OCI-LY3 (cell line): Measurements from ENCODE around the gene IRX3.

Source experiments
- H2AFZ ChIP-seq: fragments of 200-600, 300-600 bp; shearing (Covaris generic); 2 replicates; pipeline ENCODE4 v1.6.0; 2014; ENCODE audit warnings: antibody characterized with exemption, low read depth, low read length
- H3K27ac ChIP-seq: fragments of 200-600, 300-600 bp; sonication (generic); 2 replicates; pipeline ENCODE4 v1.5.1; 2014; ENCODE audit warnings: mild to moderate bottlenecking, low read length, moderate library complexity, mixed read lengths
- H3K27me3 ChIP-seq: fragments of 200-600, 300-600 bp; sonication (generic); 2 replicates; pipeline ENCODE4 v1.6.1; 2014; ENCODE audit warnings: low read depth, low read length, mixed read lengths
- H3K36me3 ChIP-seq: fragments of 200-600, 300-600 bp; sonication (generic); replicated peaks from 2 replicates; pipeline ENCODE3; 2014; ENCODE audit warnings: low read depth, low read length, mixed read lengths
- H3K4me1 ChIP-seq: fragments of 300-600, 200-600 bp; sonication (generic); 2 replicates; pipeline ENCODE4 v1.6.1; 2014; ENCODE audit warnings: low read length, mixed read lengths
- H3K4me2 ChIP-seq: fragments of 200-600, 300-600 bp; sonication (generic); 2 replicates; pipeline ENCODE4 v1.6.1; 2014; ENCODE audit warnings: low read length, mixed read lengths
- H3K4me3 ChIP-seq: fragments of 300-600, 200-600 bp; sonication (generic); 2 replicates; pipeline ENCODE4 v1.5.1; 2014; ENCODE audit warnings: antibody characterized with exemption, mild to moderate bottlenecking, low read length, moderate library complexity
- H3K79me2 ChIP-seq: fragments of 300-600, 200-600 bp; shearing (Covaris generic); 2 replicates; pipeline ENCODE4 v1.6.1; 2014; ENCODE audit warnings: mild to moderate bottlenecking, low read length, mixed read lengths
- H3K9ac ChIP-seq: fragments of 300-600, 200-600 bp; shearing (Covaris generic); 2 replicates; pipeline ENCODE4 v1.6.0; 2014; ENCODE audit warnings: mild to moderate bottlenecking, low read length, moderate library complexity
- H3K9me3 ChIP-seq: fragments of 200-600, 300-600 bp; shearing (Covaris generic); 2 replicates; pipeline ENCODE4 v1.6.1; 2014; ENCODE audit warnings: low read length, mixed read lengths; ENCODE audit not compliant: insufficient read depth
- H4K20me1 ChIP-seq: fragments of 200-600, 300-600 bp; sonication (generic); 2 replicates; pipeline ENCODE4 v1.6.1; 2016; ENCODE audit warnings: low read length, mixed read lengths; ENCODE audit not compliant: insufficient read depth
- EZH2phosphoT487 ChIP-seq: fragments of 200-600 bp; shearing (Covaris generic); IDR thresholded peaks from 2 replicates; pipeline ENCODE4 v1.6.1; 2018; ENCODE audit warnings: antibody characterized with exemption, mixed run types, low read depth
- TF ChIP-seq, protein P1 (sequence below): fragments of 200-600, 300-600 bp; sonication (generic); IDR thresholded peaks from 2 replicates; pipeline ENCODE4 v1.5.1; 2014; ENCODE audit warnings: antibody characterized with exemption, low read length, low read depth

Gene IRX3

DNA sequence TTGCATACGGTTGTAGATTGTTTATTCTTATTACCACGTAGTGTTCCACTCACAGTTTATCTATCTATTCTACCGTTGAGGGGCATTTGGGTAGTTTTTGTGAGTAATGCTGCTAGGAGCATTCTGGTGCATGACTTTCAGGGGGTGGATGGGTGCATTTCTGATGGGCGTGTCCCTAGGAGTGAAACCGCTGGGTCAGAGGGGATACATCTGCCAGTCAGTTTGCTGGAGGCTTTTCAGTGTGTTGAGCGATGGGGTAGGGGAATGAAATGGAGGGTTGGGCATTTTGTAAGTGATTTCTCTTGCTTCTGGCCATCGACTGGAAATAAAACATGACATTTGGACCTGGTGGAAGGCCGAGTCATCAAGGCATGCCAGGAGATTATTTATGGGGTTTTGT is 17.0 kb upstream of the IRX3 start:
- Histone ChIP-seq H3K79me2 (no peaks in the 10 kb centered on the region), H3K27me3 (no peaks in the 10 kb centered on the region), H2AFZ (no peak overlapping the region), H3K4me3 (no peak overlapping the region), H3K4me2 (no peak overlapping the region), H3K4me1 (no peaks in the 10 kb centered on the region), H3K27ac (no peak overlapping the region), H3K36me3 (no peaks in the 10 kb centered on the region), H3K9ac (no peak overlapping the region), H3K9me3 (no peaks in the 10 kb centered on the region), H4K20me1 (no peaks in the 10 kb centered on the region)
- TF ChIP-seq, protein P1, sequence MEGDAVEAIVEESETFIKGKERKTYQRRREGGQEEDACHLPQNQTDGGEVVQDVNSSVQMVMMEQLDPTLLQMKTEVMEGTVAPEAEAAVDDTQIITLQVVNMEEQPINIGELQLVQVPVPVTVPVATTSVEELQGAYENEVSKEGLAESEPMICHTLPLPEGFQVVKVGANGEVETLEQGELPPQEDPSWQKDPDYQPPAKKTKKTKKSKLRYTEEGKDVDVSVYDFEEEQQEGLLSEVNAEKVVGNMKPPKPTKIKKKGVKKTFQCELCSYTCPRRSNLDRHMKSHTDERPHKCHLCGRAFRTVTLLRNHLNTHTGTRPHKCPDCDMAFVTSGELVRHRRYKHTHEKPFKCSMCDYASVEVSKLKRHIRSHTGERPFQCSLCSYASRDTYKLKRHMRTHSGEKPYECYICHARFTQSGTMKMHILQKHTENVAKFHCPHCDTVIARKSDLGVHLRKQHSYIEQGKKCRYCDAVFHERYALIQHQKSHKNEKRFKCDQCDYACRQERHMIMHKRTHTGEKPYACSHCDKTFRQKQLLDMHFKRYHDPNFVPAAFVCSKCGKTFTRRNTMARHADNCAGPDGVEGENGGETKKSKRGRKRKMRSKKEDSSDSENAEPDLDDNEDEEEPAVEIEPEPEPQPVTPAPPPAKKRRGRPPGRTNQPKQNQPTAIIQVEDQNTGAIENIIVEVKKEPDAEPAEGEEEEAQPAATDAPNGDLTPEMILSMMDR, result no peak
- no peak for TF ChIP-seq EZH2phosphoT487

- TF ChIP-seq, protein P1, result no peak
- TF ChIP-seq EZH2phosphoT487, result no peak
- Histone ChIP-seq H3K79me2 (no peaks in the 10 kb centered on the region), H3K4me3 (no peak overlapping the region), H4K20me1 (no peaks in the 10 kb centered on the region), H3K27me3 (no peaks in the 10 kb centered on the region), H3K36me3 (no peaks in the 10 kb centered on the region), H3K27ac (no peak overlapping the region), H3K9me3 (no peaks in the 10 kb centered on the region), H3K9ac (no peak overlapping the region), H2AFZ (no peak overlapping the region), H3K4me2 (no peak overlapping the region), H3K4me1 (no peaks in the 10 kb centered on the region)
These were observed 10.6 kb upstream of the IRX3 start for GRCh38 chr16:54297154-54297553.

DNA sequence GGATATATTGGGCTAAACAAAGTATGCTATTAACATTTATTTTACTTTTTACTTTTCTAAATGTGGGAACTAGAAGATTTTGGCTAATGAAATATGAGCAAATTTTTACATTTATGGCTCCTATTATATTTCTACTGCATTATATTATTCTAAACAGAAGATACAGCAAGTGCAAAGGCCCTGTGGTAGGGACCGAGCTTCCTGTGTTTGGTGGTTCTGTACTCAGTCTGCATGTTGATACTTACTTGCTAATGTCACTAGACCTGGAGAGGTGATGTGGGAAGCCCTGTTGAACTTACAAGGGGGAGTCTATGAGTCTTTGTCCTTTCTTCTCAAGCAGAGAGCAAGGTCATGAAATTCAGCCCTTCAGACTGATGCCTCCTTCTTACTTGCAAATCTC is 10.0 kb upstream of the IRX3 start:
- H3K79me2 ChIP-seq, result no peaks in the 10 kb centered on the region
- H3K9ac ChIP-seq, result no peak overlapping the region
- no peak for TF ChIP-seq EZH2phosphoT487
- TF ChIP-seq, protein P1, result no peak
- no peak overlapping the region for H3K4me2 ChIP-seq
- H3K27ac ChIP-seq, result no peak overlapping the region
- no peaks in the 10 kb centered on the region for H4K20me1 ChIP-seq
- H2AFZ ChIP-seq, result no peak overlapping the region
- H3K9me3 ChIP-seq, result no peaks in the 10 kb centered on the region
- H3K36me3 ChIP-seq, result no peaks in the 10 kb centered on the region
- no peaks in the 10 kb centered on the region for H3K27me3 ChIP-seq
- no peaks in the 10 kb centered on the region for H3K4me1 ChIP-seq
- no peak overlapping the region for H3K4me3 ChIP-seq

- Histone ChIP-seq H3K9ac (no peak overlapping the region), H4K20me1 (no peaks in the 10 kb centered on the region), H3K4me2 (no peak overlapping the region), H3K9me3 (no peaks in the 10 kb centered on the region), H3K4me3 (no peak overlapping the region), H3K79me2 (no peaks in the 10 kb centered on the region), H3K27me3 (no peaks in the 10 kb centered on the region), H3K36me3 (no peaks in the 10 kb centered on the region), H3K4me1 (no peaks in the 10 kb centered on the region), H3K27ac (no peak overlapping the region), H2AFZ (no peak overlapping the region)
- TF ChIP-seq, protein P1, result no peak
- no peak for TF ChIP-seq EZH2phosphoT487
These were observed 5.3 kb upstream of the IRX3 start for GRCh38 chr16:54291656-54292487.
